ENCODE results near the gene MICU2.

Gene MICU2

DNA sequence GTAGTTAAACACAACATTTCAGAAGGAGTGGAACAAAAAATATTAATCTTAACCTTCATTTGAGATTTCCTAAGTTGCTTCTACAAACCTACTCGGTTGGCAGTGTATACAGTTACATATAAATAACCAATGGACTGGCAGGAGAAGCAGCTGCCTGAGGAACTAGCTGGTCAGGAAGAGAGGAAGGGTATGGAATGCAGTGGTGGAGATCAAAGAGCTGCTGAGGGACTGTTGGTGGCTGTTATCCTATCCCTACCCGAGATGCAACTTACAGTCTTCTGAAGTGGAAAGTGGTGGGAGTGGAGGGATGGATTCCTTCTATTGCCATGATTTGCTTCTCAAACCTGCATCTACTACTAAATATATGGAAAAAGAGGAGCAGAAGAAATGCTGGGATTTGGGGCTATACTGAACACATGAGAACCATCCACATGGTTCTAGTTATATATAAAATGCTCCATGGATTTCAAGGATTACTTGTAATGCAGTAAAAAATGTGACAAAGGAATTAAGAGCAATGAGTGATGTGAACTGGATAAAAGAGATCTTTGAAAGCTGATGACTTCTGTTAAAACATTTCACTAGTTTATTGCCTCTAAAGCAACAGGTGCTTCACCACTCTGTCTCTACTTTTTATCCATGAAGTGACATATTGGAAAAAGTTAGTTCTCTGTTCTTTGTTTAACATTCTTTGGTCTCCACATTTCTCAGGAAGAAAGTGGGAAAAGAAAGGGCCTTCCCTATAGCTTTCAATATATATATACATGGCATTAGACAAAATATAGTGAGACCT, 29.9 kb downstream of the MICU2 start:
- TF ChIP-seq, protein P1, sequence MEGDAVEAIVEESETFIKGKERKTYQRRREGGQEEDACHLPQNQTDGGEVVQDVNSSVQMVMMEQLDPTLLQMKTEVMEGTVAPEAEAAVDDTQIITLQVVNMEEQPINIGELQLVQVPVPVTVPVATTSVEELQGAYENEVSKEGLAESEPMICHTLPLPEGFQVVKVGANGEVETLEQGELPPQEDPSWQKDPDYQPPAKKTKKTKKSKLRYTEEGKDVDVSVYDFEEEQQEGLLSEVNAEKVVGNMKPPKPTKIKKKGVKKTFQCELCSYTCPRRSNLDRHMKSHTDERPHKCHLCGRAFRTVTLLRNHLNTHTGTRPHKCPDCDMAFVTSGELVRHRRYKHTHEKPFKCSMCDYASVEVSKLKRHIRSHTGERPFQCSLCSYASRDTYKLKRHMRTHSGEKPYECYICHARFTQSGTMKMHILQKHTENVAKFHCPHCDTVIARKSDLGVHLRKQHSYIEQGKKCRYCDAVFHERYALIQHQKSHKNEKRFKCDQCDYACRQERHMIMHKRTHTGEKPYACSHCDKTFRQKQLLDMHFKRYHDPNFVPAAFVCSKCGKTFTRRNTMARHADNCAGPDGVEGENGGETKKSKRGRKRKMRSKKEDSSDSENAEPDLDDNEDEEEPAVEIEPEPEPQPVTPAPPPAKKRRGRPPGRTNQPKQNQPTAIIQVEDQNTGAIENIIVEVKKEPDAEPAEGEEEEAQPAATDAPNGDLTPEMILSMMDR (IDR thresholded peaks at IDR 0.05), result no peak

DNA sequence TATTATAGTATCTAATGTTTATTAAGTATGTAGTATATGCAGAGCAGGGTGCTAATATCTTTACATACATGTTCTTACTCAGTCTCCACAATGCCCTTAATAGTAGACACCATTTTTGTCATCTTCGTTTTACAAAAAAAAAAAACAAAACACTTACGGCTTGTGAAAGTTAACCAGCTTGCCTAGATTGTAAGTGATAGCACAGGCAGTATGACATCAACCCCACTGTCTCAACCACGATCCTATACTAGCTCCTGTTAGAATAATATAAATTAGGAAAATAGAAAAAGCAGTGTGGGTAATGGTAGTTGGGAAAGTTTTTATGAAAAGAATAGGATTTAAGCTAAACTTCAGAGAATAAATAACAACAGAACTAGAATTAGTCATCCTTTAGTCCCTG, 34.3 kb downstream of the MICU2 start:
- TF ChIP-seq, protein P1 (IDR thresholded peaks at IDR 0.05), result no peak

DNA sequence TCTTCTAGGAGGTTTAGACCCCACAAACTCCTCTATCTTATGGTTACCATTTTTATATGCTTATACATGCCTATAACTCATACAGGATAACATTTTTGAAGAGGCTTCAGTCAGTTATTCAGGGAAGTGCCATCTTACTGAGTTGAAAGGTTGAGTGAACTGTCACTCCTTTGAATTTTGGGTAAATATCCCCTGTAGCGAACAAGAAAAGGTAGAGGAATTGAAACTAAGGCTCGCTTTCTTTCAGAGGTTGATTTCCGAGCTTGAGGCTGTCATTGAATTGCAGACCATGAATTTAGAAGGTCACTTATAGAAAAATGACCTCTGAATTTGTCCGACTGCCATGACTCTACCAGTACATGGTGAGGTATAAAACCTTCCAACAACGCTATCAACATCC, 35.1 kb downstream of the MICU2 start:
- TF ChIP-seq, protein P1 (IDR thresholded peaks at IDR 0.05), result no peak

- TF ChIP-seq, protein P1 (IDR thresholded peaks at IDR 0.05), result no peak
Observed at GRCh38 chr13:21567714-21568113, 36.3 kb downstream of the MICU2 start.

DNA sequence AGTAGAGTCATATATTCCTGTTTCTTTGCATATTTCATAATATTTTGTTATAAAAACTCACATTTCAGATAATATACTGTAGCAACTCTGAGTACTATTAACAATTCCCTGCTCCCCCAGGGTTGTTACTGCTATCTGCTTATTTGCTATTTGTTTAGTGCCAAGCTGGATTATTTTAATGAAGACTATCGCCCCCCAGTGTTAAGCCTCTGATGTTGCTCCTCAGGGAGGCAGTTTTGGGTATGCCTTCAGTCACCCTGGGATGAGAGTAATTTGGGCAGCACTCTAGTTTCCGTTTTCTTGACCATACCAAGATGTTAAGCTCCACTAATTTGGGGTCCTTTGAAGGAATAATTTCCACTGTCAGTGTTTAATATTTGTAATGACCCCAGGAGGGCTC, 46.0 kb downstream of the MICU2 start:
- TF ChIP-seq, protein P1 (IDR thresholded peaks at IDR 0.05), result peak; percentile 58

GRCh38 chr13:21556051-21556450, 47.9 kb downstream of the MICU2 start:
- TF ChIP-seq, protein P1 (IDR thresholded peaks at IDR 0.05), result no peak

DNA sequence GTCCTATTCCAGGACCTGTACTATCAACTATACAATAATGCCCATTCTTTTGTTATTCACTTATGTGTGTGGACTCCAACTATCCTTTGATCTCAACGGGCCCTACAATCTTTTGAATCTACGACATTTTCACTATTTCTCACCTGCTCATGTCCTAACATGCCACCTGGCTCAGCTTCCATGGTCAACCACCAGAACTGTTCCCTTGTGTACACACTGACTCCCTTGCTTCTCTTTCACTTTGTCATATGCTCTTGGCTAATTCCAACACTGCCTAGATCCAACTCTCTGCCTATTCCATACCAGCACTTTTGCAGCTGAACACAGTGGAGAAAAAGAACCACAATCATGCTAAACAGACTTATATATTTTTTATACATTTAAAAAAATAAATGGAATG, 53.1 kb downstream of the MICU2 start:
- TF ChIP-seq, protein P1 (IDR thresholded peaks at IDR 0.05), result no peak

DNA sequence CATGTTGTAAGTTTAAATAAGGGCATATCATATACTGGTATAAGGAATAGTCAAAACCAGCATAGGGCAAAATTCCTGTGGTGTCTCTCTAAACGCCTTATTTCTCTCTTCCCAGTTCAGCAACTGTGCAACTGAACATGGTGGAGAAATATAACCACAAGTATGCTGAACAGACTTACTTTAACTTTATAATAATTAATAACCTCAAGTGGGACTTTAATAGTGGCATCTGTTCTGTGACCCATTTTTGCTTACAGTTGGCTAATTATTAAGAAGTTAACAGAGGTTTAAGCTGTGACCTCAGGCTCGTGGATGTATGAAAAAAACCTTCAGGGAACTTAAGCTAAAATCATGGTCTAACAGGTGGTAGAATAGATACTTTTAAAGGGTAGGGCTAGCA, 54.3 kb downstream of the MICU2 start:
- TF ChIP-seq, protein P1 (IDR thresholded peaks at IDR 0.05), result no peak

All from LNCAP (cell line).